ENCODE measurements around the gene IL17C. TPM values are rescaled to one million over a fixed set of nuclear protein-coding genes. Genes with fewer than 3 reads are reported as not detected.

Gene IL17C
- total RNA-seq, 1 donor from 2014 or later = not detected

GRCh38 chr16:88643644-88643932 is 5.2 kb downstream of the IL17C start:
- Mint-ChIP-seq H3K36me3 (ENCODE audit: unreplicated experiment) (no peaks in the 10 kb centered on the region), H3K4me1 (ENCODE audit: low read depth, unreplicated experiment) (no peaks in the 10 kb centered on the region), H3K27me3 (ENCODE audit: unreplicated experiment) (peaks cover 5% of the 10 kb centered on the region), H3K4me3 (ENCODE audit: unreplicated experiment) (no peak overlapping the region), H3K27ac (ENCODE audit: unreplicated experiment) (no peak overlapping the region), H3K9me3 (ENCODE audit: unreplicated experiment) (peaks cover 4% of the 10 kb centered on the region)
- DNase-seq = no peak
- no peak for TF ChIP-seq CTCF (IDR thresholded peaks at IDR 0.05; ENCODE audit: partially characterized antibody, unreplicated experiment)

- TF ChIP-seq CTCF (IDR thresholded peaks at IDR 0.05; ENCODE audit: partially characterized antibody, unreplicated experiment) = no peak
- no peak for DNase-seq
- H3K36me3 Mint-ChIP-seq (ENCODE audit: unreplicated experiment) = no peaks in the 10 kb centered on the region
- H3K4me1 Mint-ChIP-seq (ENCODE audit: low read depth, unreplicated experiment) = peaks cover 6% of the 10 kb centered on the region
- H3K4me3 Mint-ChIP-seq (ENCODE audit: unreplicated experiment) = no peak overlapping the region
- no peak overlapping the region for H3K27ac Mint-ChIP-seq (ENCODE audit: unreplicated experiment)
- peaks cover 7% of the 10 kb centered on the region for H3K9me3 Mint-ChIP-seq (ENCODE audit: unreplicated experiment)
- peaks cover 9% of the 10 kb centered on the region for H3K27me3 Mint-ChIP-seq (ENCODE audit: unreplicated experiment)
These were observed 7.1 kb downstream of the IL17C start for GRCh38 chr16:88645455-88645854.

DNA sequence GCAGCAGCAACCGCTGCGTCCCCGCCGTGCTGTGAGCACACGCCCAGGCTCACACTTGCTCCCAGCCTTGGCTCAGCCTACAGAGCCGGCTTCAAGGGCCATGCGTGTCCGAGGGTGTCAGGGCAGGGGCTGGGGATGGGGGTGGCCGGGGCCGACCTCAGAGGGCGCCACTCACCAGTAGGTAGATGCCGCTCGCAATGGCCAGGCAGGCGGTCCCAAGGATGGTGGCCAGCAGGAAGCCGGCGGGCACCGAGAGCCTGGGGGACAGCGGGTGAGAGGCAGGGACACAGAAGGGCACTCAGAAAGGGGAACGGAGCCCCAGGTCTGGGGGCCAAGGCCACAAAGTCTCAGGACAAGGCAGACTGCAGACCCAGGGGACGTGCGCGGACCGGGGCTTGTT is 7.6 kb downstream of the IL17C start:
- no peak for DNase-seq
- H3K36me3 Mint-ChIP-seq (ENCODE audit: unreplicated experiment) = no peaks in the 10 kb centered on the region
- no peak overlapping the region for H3K27ac Mint-ChIP-seq (ENCODE audit: unreplicated experiment)
- peaks cover 9% of the 10 kb centered on the region for H3K27me3 Mint-ChIP-seq (ENCODE audit: unreplicated experiment)
- peaks cover 6% of the 10 kb centered on the region for H3K4me1 Mint-ChIP-seq (ENCODE audit: low read depth, unreplicated experiment)
- no peak for TF ChIP-seq CTCF (IDR thresholded peaks at IDR 0.05; ENCODE audit: partially characterized antibody, unreplicated experiment)
- peaks cover 7% of the 10 kb centered on the region for H3K9me3 Mint-ChIP-seq (ENCODE audit: unreplicated experiment)
- H3K4me3 Mint-ChIP-seq (ENCODE audit: unreplicated experiment) = no peak overlapping the region

DNA sequence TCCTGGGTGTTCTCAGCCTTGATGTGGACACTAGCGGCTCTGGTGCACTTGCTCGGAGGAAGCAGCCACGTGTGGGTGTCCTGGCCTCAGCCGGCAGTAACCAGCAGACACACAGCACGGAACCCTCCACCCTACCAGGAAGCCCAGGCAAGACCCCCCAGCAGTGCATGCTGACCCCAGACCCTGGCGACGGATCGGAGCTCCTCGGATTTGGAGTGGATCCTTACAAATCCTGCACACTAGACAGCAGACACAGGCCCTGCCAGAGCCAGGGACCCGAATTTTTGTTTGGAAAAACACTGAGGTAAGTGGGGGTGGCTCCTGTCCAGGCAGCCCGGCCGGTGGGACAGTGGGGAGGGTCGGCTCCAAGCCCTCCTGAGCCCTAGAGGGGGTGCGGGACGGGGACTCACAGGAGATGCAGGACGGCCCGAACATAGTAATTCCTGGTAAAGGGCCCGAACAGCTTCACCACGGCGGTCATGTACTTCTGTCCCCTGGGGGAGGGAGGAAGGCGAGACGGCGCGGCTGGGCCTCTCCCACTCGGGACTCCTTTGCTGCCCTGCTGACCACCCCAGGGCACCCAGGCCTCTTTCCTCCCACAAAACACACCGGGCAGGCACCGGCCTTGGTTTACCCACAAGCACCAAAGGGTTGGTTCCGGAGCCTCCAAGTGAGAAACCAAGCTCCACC is 8.1 kb downstream of the IL17C start:
- Mint-ChIP-seq H3K27ac (ENCODE audit: unreplicated experiment) (no peak overlapping the region), H3K4me1 (ENCODE audit: low read depth, unreplicated experiment) (peaks cover 6% of the 10 kb centered on the region), H3K9me3 (ENCODE audit: unreplicated experiment) (peaks cover 7% of the 10 kb centered on the region), H3K36me3 (ENCODE audit: unreplicated experiment) (no peaks in the 10 kb centered on the region), H3K4me3 (ENCODE audit: unreplicated experiment) (no peak overlapping the region), H3K27me3 (ENCODE audit: unreplicated experiment) (peaks cover 9% of the 10 kb centered on the region)
- TF ChIP-seq CTCF (IDR thresholded peaks at IDR 0.05; ENCODE audit: partially characterized antibody, unreplicated experiment) = no peak
- no peak for DNase-seq

GRCh38 chr16:88647178-88648070 is 9.1 kb downstream of the IL17C start:
- no peak for TF ChIP-seq CTCF (IDR thresholded peaks at IDR 0.05; ENCODE audit: partially characterized antibody, unreplicated experiment)
- H3K4me1 Mint-ChIP-seq (ENCODE audit: low read depth, unreplicated experiment) = peaks cover 6% of the 10 kb centered on the region
- no peaks in the 10 kb centered on the region for H3K36me3 Mint-ChIP-seq (ENCODE audit: unreplicated experiment)
- H3K4me3 Mint-ChIP-seq (ENCODE audit: unreplicated experiment) = no peak overlapping the region
- H3K27me3 Mint-ChIP-seq (ENCODE audit: unreplicated experiment) = peaks cover 9% of the 10 kb centered on the region
- no peak for DNase-seq
- H3K9me3 Mint-ChIP-seq (ENCODE audit: unreplicated experiment) = peaks cover 6% of the 10 kb centered on the region
- no peak overlapping the region for H3K27ac Mint-ChIP-seq (ENCODE audit: unreplicated experiment)

Data from glutamatergic neuron (in vitro differentiated cells).